Heart left ventricle (tissue), 16 donors: ENCODE measurements around the gene NFE2L3. TPM values are rescaled to one million over a fixed set of nuclear protein-coding genes. Genes with fewer than 3 reads are reported as not detected.

Source experiments
- ATAC-seq, 4 donors: fragments of 200-7000 bp; cut with Tn5 transposase; one replicate each; pipeline ENCODE4 v1.9.1; 2020 to 2022; ENCODE audit warnings: moderate library complexity in 4 of 4, mild to moderate bottlenecking in 3 of 4, moderate number of reproducible peaks in 1 of 4
- DNase-seq, 5 donors: peaks; one replicate each; pipeline ENCODE4 v3.0.0-alpha.2; 2020
- H3K27ac ChIP-seq, 12 donors: fragments of 200-600 bp; sonication (generic) in 4 of 12; one replicate each; pipeline versions ENCODE4 v1.5.0 to v1.8.0; 2016 to 2022; ENCODE audit warnings: mild to moderate bottlenecking in 2 of 12
- H3K27me3 ChIP-seq, 9 donors: fragments of 200-600 bp; sonication (generic) in 2 of 9; one replicate each; pipeline versions ENCODE4 v1.5.1 to v1.8.0; 2016 to 2022; ENCODE audit warnings: mild to moderate bottlenecking in 3 of 9
- H3K36me3 ChIP-seq, 9 donors: fragments of 200-600 bp; sonication (generic) in 2 of 9; one replicate each; pipeline versions ENCODE4 v1.5.0 to v1.8.0; 2018 to 2022; ENCODE audit warnings: mild to moderate bottlenecking in 2 of 9
- H3K4me1 ChIP-seq, 12 donors: fragments of 200-600 bp; sonication (generic) in 4 of 12; one replicate each; pipeline versions ENCODE4 v1.5.0 to v1.8.0; 2016 to 2022; ENCODE audit warnings: mild to moderate bottlenecking in 3 of 12
- H3K4me3 ChIP-seq, 12 donors: fragments of 200-600 bp; sonication (generic) in 4 of 12; one replicate each; pipeline versions ENCODE4 v1.5.0 to v1.8.0; 2017 to 2022; ENCODE audit warnings: mild to moderate bottlenecking in 9 of 12, moderate library complexity in 4 of 12
- H3K9me3 ChIP-seq, 12 donors: fragments of 200-600 bp; sonication (generic) in 4 of 12; one replicate each; pipeline versions ENCODE4 v1.5.0 to v1.8.0; 2016 to 2022; ENCODE audit warnings: mild to moderate bottlenecking in 1 of 12
- CTCF ChIP-seq, 12 donors: fragments of 200-600 bp; sonication (generic) in 4 of 12; IDR thresholded peaks; one replicate each; pipeline versions ENCODE4 v1.5.0 to v1.8.0; 2018 to 2022; ENCODE audit warnings: antibody characterized with exemption in 12 of 12, mild to moderate bottlenecking in 5 of 12
- POLR2A ChIP-seq, 2 donors: fragments of 450-650 bp; IDR thresholded peaks; one replicate each; pipeline ENCODE4 v1.6.1; 2017; ENCODE audit warnings: antibody characterized with exemption in 2 of 2, mild to moderate bottlenecking in 2 of 2, moderate library complexity in 2 of 2
- WGBS, 4 donors: extraction: QIAGEN DNeasy Blood & Tissue Kit in 2 of 4; methylation state at CpG; one replicate each; pipeline versions ENCODE4 v1.1.5 to v1.1.7; 2013 to 2018; 5-methylcytosine and 5-hydroxymethylcytosine counted together
- intact Hi-C, 10 donors: fragments of 100-400 bp; cut with DNase I; formaldehyde crosslinking; loops; one replicate each; pipeline versions ENCODE4 v1.11.1 to v1.14.2; 2022
- polyA plus RNA-seq, 2 donors: library from polyadenylated mRNA; stranded (reverse); fragments of 200-250 nt; gene quantifications; one replicate each; pipeline ENCODE4 v1.2.3, GENCODE V29; 2013
- total RNA-seq, 9 donors: library from RNA; depleted of rRNA in 2 of 9; stranded (reverse); fragments of >200 nt in 2 of 9; fragmentation: NEBNext Ultra II Directional in 3 of 9; extraction: Animal tissue kit (Norgen Biotek cat#: 25700) in 3 of 9; gene quantifications; one replicate each; pipeline versions ENCODE4 v1.1.0 to v1.2.4, GENCODE V29; 2016 to 2023
- donor health status: ischemic (EF 13 %, LVEDD 7.1; RV severe dilation, severe dysfunction).
- donor health status: healthy with polysubstance abuse.
- donor health status: DM: no; HTN: yes; CAD: no.
- donor health status: DM: no; HTN: no; CAD: no.
- donor health status: ischemic (EF 25% LVEDD 6.9; RV normal size, moderate dysfunction).
- donor health status: ischemic (EF 25% LVEDD 5.7; RV mildly dilated, moderate dysfunction).
- donor health status: healthy.
- donor health status: DM: yes; HTN: yes; CAD: no.
- donor health status: ischemic (EF 35%, LVEDD 5.7; RV mildly dilated, moderate dysfunction).
- donor health status: nonischemic (EF 11% LVEDD 7.7; RV severe dilation, severe dysfunction).
- donor health status: DM: yes; HTN: yes; CAD: no.
- donor health status: PGD.
- donor health status: ischemic (EF 29% LVEDD 5.4; RV normal size, mild dysfunction).
- donor health status: nonischemic (EF 23%, LVEDD 6.1; RV moderate dilation, normal function).

NFE2L3 gene
- total and polyA plus RNA-seq, 11 donors = 0.75 to 5.6 (median 1.8) TPM

- H3K36me3 ChIP-seq = no peaks in the 10 kb centered on the region
- 91 to 93% (median 91%) methylated on average over 2 of the region's 2 CpGs for WGBS, 4 donors
- peaks cover 0 to 3% (median 0%) of the 10 kb centered on the region in 12 donors for H3K9me3 ChIP-seq
- intact Hi-C loops = no loop called here
- peaks cover 0 to 9% (median 0%) of the 10 kb centered on the region in 9 donors for H3K27me3 ChIP-seq
- H3K4me1 ChIP-seq = peaks cover 0 to 6% (median 0%) of the 10 kb centered on the region in 12 donors
- no peak for TF ChIP-seq CTCF (IDR thresholded peaks at IDR 0.05)
- TF ChIP-seq POLR2A (IDR thresholded peaks at IDR 0.05) = no peak
- DNase-seq = no peak
- no peak overlapping the region for H3K27ac ChIP-seq
- no peak for ATAC-seq
- H3K4me3 ChIP-seq = no peak overlapping the region
Measured at GRCh38 chr7:26141077-26141476, 10.9 kb upstream of the NFE2L3 start.

GRCh38 chr7:26143298-26144048, 8.5 kb upstream of the NFE2L3 start:
- DNase-seq = no peak
- H3K4me3 ChIP-seq = no peak overlapping the region
- peaks cover 0 to 6% (median 0%) of the 10 kb centered on the region in 12 donors for H3K4me1 ChIP-seq
- no peaks in the 10 kb centered on the region for H3K9me3 ChIP-seq
- no peak for ATAC-seq
- WGBS, 4 donors = 57 to 63% (median 58%) methylated on average over 5 of the region's 5 CpGs
- H3K27me3 ChIP-seq = peaks cover 0 to 10% (median 0%) of the 10 kb centered on the region in 9 donors
- no peaks in the 10 kb centered on the region for H3K36me3 ChIP-seq
- no peak overlapping the region for H3K27ac ChIP-seq
- intact Hi-C loops = no loop called here
- TF ChIP-seq POLR2A (IDR thresholded peaks at IDR 0.05) = no peak
- no peak for TF ChIP-seq CTCF (IDR thresholded peaks at IDR 0.05)

- Histone ChIP-seq H3K4me3 (no peak overlapping the region), H3K27ac (no peak overlapping the region), H3K36me3 (no peaks in the 10 kb centered on the region), H3K4me1 (peaks cover 0 to 6% (median 0%) of the 10 kb centered on the region in 12 donors), H3K27me3 (peaks cover 0 to 10% (median 0%) of the 10 kb centered on the region in 9 donors), H3K9me3 (no peaks in the 10 kb centered on the region)
- WGBS, 4 donors = 90 to 95% (median 93%) methylated on average over 13 of the region's 13 CpGs
- DNase-seq = no peak
- intact Hi-C loops = no loop called here
- TF ChIP-seq POLR2A (IDR thresholded peaks at IDR 0.05) = no peak
- no peak for TF ChIP-seq CTCF (IDR thresholded peaks at IDR 0.05)
- ATAC-seq = no peak
Measured at GRCh38 chr7:26144184-26145080, 7.6 kb upstream of the NFE2L3 start.

- TF ChIP-seq CTCF (IDR thresholded peaks at IDR 0.05) (no peak), POLR2A (IDR thresholded peaks at IDR 0.05) (no peak)
- WGBS, 4 donors = 80 to 87% (median 82%) methylated on average over 4 of the region's 4 CpGs
- Histone ChIP-seq H3K36me3 (no peaks in the 10 kb centered on the region), H3K4me3 (no peak overlapping the region), H3K27me3 (peaks cover 0 to 10% (median 0%) of the 10 kb centered on the region in 9 donors), H3K9me3 (no peaks in the 10 kb centered on the region), H3K4me1 (peaks cover 0 to 6% (median 0%) of the 10 kb centered on the region in 12 donors), H3K27ac (no peak overlapping the region)
- no peak for ATAC-seq
- intact Hi-C loops = no loop called here
- no peak for DNase-seq
Measured at GRCh38 chr7:26145238-26145637, 6.8 kb upstream of the NFE2L3 start.
